Activated CD4-positive, alpha-beta T cell treated with anti-CD3 and anti-CD28 coated beads for 36 hours (primary cell): ENCODE results near the gene MAML3. TPM values are rescaled to one million over a fixed set of nuclear protein-coding genes. Genes with fewer than 3 reads are reported as not detected.
"Not testable (repeated sequence)": the region's sequence is repeated elsewhere in the genome, so short reads cannot be mapped to it uniquely, and the experiment has no call there.

Experiments used
- ATAC-seq: fragments of 200-7000 bp; cut with Tn5 transposase; one replicate; pipeline ENCODE4 v1.10.0; 2021; ENCODE audit warnings: mild to moderate bottlenecking, moderate library complexity
- CTCF ChIA-PET: fragments of 350-600 bp; sonication (Branson Sonifier 250); formaldehyde crosslinking; loops from one replicate; lab custom pipeline; 2021; ENCODE audit warnings: antibody characterized with exemption; lab: Charles Lee
- POLR2A ChIA-PET: fragments of 350-600 bp; sonication (Branson Sonifier 250); formaldehyde crosslinking; loops from one replicate; lab custom pipeline; 2021; ENCODE audit warnings: antibody characterized with exemption, inconsistent platforms; lab: Charles Lee
- DNase-seq: peaks from one replicate; pipeline ENCODE4 v3.0.0-alpha.2; 2020
- H3K27ac Mint-ChIP-seq: one replicate; pipeline ENCODE4 v1.8.0; 2021; ENCODE audit warnings: mixed read lengths
- H3K27me3 Mint-ChIP-seq: one replicate; pipeline ENCODE4 v1.8.0; 2021; ENCODE audit warnings: mixed read lengths
- H3K36me3 Mint-ChIP-seq: one replicate; pipeline ENCODE4 v1.8.0; 2021; ENCODE audit warnings: low read depth, mixed read lengths
- H3K4me1 Mint-ChIP-seq: one replicate; pipeline ENCODE4 v1.8.0; 2021; ENCODE audit warnings: mixed read lengths
- H3K4me3 Mint-ChIP-seq: one replicate; pipeline ENCODE4 v1.8.0; 2021; ENCODE audit warnings: mild to moderate bottlenecking, moderate library complexity, mixed read lengths
- H3K9me3 Mint-ChIP-seq: one replicate; pipeline ENCODE4 v1.8.0; 2021; ENCODE audit warnings: low read depth, mixed read lengths
- intact Hi-C, 2 experiments: fragments of 100-400 bp; cut with DNase I in 1 of 2; cut with micrococcal nuclease in 1 of 2; formaldehyde crosslinking; loops; one replicate each; pipeline versions ENCODE4 v1.14.2 to v1.15.1; 2022 to 2024; cut with DNase I, micrococcal nuclease
- total RNA-seq, 2 experiments: library from RNA; stranded (reverse); gene quantifications; one replicate each; pipeline ENCODE4 v1.2.3, GENCODE V29; 2021

The MAML3 gene
- total RNA-seq, 2 experiments from 2014 or later = 1.6 to 1.9 TPM

DNA sequence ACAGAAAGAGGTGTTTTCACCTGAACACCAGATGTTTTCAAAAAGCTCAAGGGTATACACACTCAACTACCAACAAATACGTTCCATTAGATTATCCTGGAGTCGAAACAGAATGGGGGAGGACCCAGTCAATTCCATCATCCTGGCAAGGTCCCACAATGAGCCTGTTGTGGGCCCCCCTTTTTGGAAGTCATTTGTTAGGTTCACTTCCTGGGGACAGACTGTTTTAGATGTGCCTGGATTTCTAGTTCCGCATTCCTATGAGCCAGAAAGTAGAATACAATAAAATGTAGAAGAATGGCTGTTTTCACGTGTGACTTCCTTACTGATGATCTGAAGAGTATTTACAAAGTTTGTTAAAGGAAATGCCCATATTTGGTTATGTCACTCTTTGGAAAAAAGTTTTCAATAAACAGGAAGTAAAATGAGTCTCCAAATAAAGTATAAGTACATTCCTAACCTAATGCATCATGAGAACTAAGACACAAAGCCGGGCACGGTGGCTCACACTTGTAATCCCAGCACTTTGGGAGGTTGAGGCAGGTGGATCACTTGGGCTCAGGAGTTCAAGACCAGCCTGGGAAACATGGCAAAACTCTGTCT, 192.5 kb downstream of the MAML3 start:
- no peak for DNase-seq
- Mint-ChIP-seq H3K36me3 (no peaks in the 10 kb centered on the region), H3K4me1 (no peaks in the 10 kb centered on the region), H3K9me3 (no peaks in the 10 kb centered on the region), H3K4me3 (no peak overlapping the region), H3K27ac (no peak overlapping the region), H3K27me3 (peaks cover 1% of the 10 kb centered on the region)
- CTCF ChIA-PET = no interaction called here
- POLR2A ChIA-PET = no interaction called here
- intact Hi-C loops = no loop called here
- no peak for ATAC-seq

DNA sequence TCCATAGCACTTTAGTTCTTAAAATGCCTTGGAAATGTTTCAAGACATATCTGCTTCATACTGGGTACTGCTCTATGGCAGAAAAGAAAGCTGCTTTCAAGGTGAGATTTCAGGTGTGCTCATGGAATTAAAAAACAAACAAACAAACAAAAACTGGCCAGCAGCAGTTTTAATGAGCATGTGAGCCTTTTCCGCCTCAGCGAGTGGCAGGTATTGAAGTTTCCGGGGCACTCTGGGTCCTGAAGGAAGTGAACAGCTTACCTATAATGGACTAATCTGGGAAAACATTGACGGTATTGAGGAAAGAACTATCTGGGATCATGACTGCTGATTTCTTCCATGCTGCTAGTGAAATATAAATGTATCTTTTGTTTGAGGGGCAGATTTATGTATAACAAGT, 194.6 kb downstream of the MAML3 start:
- Mint-ChIP-seq H3K4me3 (no peak overlapping the region), H3K27me3 (peaks cover 2% of the 10 kb centered on the region), H3K9me3 (no peaks in the 10 kb centered on the region), H3K36me3 (no peaks in the 10 kb centered on the region), H3K4me1 (no peaks in the 10 kb centered on the region), H3K27ac (no peak overlapping the region)
- ChIA-PET POLR2A (no interaction called here), CTCF (interaction anchor here (1.0 to 1.4 kb wide), 2 partner anchors 11 to 17 kb away, joined by 3 to 4 read pairs; no protein-coding TSS in a partner anchor)
- DNase-seq (no peak), ATAC-seq (no peak)
- intact Hi-C loops = no loop called here

DNA sequence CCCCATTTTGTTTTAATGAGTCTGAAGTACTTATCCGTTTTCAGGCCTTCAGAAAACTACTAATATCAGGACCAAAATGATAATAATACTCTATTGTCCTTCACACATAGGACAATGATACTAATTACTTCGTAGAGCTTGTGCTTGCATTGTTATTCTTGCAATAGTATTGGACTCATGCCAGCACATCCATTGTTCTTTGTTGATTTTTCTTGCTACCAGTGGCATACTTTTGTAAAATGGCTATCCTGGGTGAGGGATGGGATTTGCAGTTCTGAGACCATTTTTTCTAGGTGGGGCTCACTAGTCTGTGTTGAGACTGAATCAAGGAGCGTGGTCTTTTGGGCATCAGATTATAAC, 195.3 kb downstream of the MAML3 start:
- Mint-ChIP-seq H3K27me3 (peaks cover 3% of the 10 kb centered on the region), H3K36me3 (no peaks in the 10 kb centered on the region), H3K4me1 (no peaks in the 10 kb centered on the region), H3K4me3 (no peak overlapping the region), H3K27ac (no peak overlapping the region), H3K9me3 (no peaks in the 10 kb centered on the region)
- POLR2A ChIA-PET = no interaction called here
- no peak for DNase-seq
- CTCF ChIA-PET = interaction anchor here (1.4 kb wide), 1 partner anchor 18 kb away, joined by 3 read pairs; no protein-coding TSS in a partner anchor
- no peak for ATAC-seq
- intact Hi-C loops = no loop called here

DNA sequence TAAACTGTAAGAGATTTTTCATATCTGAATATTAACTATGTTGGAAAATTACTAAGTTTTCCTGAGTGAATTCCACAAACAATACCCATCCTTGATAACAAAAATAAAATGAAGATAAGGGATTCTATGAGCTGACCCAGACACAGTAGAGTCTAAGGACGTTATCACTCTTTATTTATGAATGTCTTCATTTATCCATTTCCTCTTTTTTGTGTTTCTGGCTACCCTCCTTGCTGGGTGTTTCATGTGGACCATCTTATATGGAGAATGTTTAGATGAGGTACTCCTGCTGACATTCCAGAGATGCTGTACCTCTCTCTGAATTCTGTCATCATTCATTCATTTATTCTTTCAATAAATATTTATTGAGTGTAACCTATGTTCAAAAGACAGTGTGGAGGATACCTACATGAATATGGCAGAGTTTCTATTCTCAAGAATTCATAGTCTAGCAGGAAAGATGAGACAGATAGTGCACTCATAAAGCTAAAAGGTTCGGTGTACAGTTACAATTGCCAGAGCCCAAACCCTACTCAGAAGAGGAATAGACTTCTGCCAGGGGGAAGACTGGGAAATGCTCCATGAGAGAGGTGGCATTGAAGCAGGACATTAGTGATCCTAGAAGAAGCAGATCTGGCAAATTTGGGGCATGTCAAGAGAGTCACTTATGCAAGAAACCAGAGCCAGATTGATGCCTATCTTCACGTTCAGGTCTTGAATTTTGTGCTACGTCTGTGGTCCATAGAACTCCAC, 195.8 kb downstream of the MAML3 start:
- intact Hi-C loops = no loop called here
- no peak overlapping the region for H3K27ac Mint-ChIP-seq
- POLR2A ChIA-PET = no interaction called here
- no peaks in the 10 kb centered on the region for H3K4me1 Mint-ChIP-seq
- H3K4me3 Mint-ChIP-seq = no peak overlapping the region
- H3K9me3 Mint-ChIP-seq = no peaks in the 10 kb centered on the region
- no peaks in the 10 kb centered on the region for H3K36me3 Mint-ChIP-seq
- no peak for ATAC-seq
- peaks cover 3% of the 10 kb centered on the region for H3K27me3 Mint-ChIP-seq
- no peak for DNase-seq
- CTCF ChIA-PET = interaction anchor here (1.4 kb wide), 1 partner anchor 18 kb away, joined by 3 read pairs; no protein-coding TSS in a partner anchor

DNA sequence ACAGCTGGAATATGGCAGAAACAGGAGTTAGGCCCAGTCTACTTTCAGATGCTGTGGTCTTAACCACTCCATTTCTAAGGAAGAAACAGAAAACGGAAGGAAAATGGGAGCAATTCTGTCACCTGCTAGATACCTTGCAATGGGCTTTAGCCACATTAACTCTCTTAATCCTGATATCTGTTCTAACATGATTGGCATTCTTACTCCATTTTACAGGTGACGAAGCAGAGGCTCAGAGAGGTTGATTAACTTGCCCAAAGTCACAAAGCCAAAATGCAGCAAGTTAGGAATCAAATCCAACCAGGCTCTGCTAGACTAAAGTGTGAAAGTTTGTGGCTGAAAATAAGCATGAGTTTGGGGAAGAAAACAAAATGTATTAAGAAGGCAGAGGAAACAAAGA, 196.9 kb downstream of the MAML3 start:
- ChIA-PET POLR2A (no interaction called here), CTCF (no interaction called here)
- Mint-ChIP-seq H3K9me3 (no peaks in the 10 kb centered on the region), H3K4me3 (no peak overlapping the region), H3K27me3 (peaks cover 3% of the 10 kb centered on the region), H3K36me3 (no peaks in the 10 kb centered on the region), H3K4me1 (no peaks in the 10 kb centered on the region), H3K27ac (no peak overlapping the region)
- intact Hi-C loops = no loop called here
- DNase-seq = no peak
- ATAC-seq = no peak

DNA sequence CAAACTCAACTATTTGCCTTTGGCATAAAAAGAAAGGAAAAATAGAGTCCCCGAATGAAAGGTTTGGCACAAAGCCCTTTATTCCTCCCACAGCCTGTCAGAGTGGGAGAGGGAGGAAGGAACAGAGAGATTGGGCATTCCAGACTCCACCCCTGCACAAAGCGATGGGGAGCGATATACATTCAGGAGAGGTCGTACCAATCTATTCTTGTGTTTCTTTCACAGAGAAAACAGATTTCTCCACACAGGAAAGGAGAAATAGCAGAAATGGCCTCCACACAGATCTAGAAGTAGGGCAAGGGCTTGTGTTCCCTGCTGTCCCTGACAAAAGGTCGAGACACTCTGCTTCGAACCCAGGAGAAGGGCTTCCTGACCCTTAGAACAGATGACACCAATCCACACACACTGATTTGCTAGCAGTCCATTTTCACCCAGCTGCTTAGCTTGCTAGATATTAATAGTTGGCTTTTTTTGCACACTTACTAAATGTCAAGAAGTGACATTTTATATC, 197.4 kb downstream of the MAML3 start:
- Mint-ChIP-seq H3K36me3 (no peaks in the 10 kb centered on the region), H3K27me3 (peaks cover 3% of the 10 kb centered on the region), H3K27ac (no peak overlapping the region), H3K9me3 (no peaks in the 10 kb centered on the region), H3K4me1 (peaks cover 2% of the 10 kb centered on the region), H3K4me3 (no peak overlapping the region)
- CTCF ChIA-PET = no interaction called here
- intact Hi-C loops = no loop called here
- DNase-seq (no peak), ATAC-seq (no peak)
- POLR2A ChIA-PET = no interaction called here

DNA sequence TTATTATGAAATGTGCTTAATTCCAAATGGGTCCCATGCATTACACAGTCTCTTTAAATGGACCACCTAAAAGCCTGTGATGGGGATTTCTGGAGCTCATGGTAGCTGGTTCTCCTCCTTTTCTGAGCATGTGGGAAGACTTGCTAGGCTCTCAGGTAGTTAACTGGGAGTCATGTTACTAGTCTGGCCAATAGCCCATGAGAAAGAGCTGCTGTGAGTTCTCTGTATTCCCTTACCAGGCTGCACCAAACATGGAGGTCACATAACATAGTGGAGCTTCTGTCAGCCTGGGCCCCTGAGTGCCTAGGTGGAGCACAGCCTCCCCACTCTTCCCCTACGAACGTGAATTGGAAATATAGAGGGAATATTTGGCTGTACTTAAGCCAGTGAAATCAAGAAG, 198.4 kb downstream of the MAML3 start:
- intact Hi-C loops = no loop called here
- no peak for DNase-seq
- H3K4me3 Mint-ChIP-seq = no peak overlapping the region
- POLR2A ChIA-PET = no interaction called here
- CTCF ChIA-PET = no interaction called here
- no peak for ATAC-seq
- peaks cover 12% of the 10 kb centered on the region for H3K4me1 Mint-ChIP-seq
- H3K9me3 Mint-ChIP-seq = no peaks in the 10 kb centered on the region
- peaks cover 2% of the 10 kb centered on the region for H3K27me3 Mint-ChIP-seq
- no peaks in the 10 kb centered on the region for H3K36me3 Mint-ChIP-seq
- H3K27ac Mint-ChIP-seq = no peak overlapping the region

DNA sequence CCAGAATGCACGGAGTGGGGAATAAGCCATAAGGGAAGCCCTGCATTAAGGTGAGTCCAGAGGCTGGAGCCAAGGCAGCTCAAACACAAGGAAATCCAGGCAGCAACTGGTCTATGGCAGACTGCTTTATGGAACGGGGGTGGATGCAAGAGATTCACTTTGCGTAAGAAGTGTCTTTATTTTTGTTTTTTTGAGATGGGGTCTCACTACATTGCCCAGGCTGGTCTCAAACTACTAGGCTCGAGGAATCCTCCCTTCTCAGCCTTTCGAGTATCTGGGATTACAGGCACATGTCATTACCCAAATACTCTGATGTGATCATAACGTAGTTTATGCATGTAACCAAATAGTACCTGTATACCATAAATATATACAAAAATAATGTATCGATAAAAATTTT, 199.5 kb downstream of the MAML3 start:
- CTCF ChIA-PET = no interaction called here
- Mint-ChIP-seq H3K4me3 (no peak overlapping the region), H3K9me3 (peaks cover 3% of the 10 kb centered on the region), H3K4me1 (peaks cover 17% of the 10 kb centered on the region), H3K27me3 (peaks cover 2% of the 10 kb centered on the region), H3K27ac (no peak overlapping the region), H3K36me3 (no peaks in the 10 kb centered on the region)
- POLR2A ChIA-PET = no interaction called here
- intact Hi-C loops = no loop called here
- DNase-seq (no peak), ATAC-seq (no peak)

DNA sequence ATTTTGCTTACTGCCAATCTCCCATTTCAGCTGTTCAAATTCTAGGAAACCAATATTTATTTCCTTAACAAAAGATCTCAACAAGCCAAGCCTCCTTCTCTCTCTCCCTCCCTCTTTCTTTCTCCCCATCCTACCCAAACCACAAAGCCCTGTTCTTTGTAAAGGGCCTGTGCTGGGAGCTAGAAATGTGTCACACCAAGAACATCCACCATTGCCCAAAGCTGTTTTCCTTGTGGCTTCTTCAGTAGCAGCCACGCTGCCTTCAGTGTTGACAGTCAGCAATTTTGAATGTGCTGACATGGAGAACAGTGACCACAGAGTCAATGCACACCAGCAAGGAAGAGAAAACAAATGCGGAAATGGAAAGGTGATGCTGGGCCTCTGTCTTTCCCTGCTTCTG, 203.0 kb downstream of the MAML3 start:
- ChIA-PET POLR2A (interaction anchor here (0.7 to 1.1 kb wide), 2 partner anchors 14 to 211 kb away, joined by 4 to 5 read pairs; no protein-coding TSS in a partner anchor), CTCF (interaction anchor here (0.9 kb wide), 1 partner anchor 215 kb away, joined by 4 read pairs; no protein-coding TSS in a partner anchor)
- peak; percentile 55 for DNase-seq
- Mint-ChIP-seq H3K27ac (peak overlapping the region; percentile 80), H3K4me3 (peak overlapping the region; percentile 2), H3K36me3 (no peaks in the 10 kb centered on the region), H3K27me3 (peaks cover 2% of the 10 kb centered on the region), H3K9me3 (peaks cover 3% of the 10 kb centered on the region), H3K4me1 (peaks cover 25% of the 10 kb centered on the region)
- ATAC-seq = peak; percentile 86
- intact Hi-C loops = loop anchor here (1.0 to 2.0 kb wide), 2 partner anchors 28 to 93 kb away; no protein-coding TSS in a partner anchor

DNA sequence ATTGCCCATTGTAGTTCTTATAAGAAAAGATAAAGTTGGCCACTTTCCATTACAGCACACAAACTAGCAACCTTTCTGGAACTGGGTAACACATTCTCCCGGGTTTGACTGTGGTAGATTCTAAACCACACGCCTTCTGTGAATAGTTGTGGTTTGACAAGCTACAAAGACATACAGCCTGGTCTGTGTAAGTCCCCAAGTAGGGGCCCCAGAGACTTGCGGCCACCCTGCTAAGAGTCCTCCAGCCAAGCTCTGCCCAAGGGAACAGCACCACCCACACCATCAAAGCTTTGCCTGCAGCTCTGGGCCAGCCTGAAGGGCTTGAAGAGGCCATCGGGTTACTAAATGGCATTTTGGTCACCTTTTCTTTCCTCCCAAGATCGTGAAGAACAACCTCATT, 203.4 kb downstream of the MAML3 start:
- CTCF ChIA-PET = interaction anchor here (0.9 kb wide), 1 partner anchor 214 kb away, joined by 4 read pairs; no protein-coding TSS in a partner anchor

DNA sequence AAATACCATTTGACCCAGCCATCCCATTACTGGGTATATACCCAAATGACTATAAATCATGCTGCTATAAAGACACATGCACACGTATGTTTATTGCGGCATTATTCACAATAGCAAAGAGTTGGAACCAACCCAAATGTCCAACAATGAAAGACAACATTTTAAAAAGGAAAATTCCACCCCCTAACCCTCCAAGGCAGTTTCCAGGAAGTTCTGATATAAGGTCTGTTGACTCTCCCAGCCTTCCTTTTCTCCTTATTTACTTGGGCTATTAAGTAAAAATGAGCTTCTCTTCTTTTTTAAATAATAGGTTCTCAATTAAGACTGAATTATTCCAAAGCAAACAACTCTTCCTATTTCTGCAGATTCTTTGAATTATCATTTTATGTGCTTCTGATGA, 209.1 kb downstream of the MAML3 start:
- H3K9me3 Mint-ChIP-seq, DNase-seq, ATAC-seq, H3K27me3 Mint-ChIP-seq, POLR2A ChIA-PET, H3K4me3 Mint-ChIP-seq, H3K36me3 Mint-ChIP-seq, H3K4me1 Mint-ChIP-seq, intact Hi-C loops, H3K27ac Mint-ChIP-seq: not testable (repeated sequence)
- CTCF ChIA-PET = interaction anchor here (0.5 kb wide), 2 partner anchors 67 to 459 kb away, joined by 3 to 8 read pairs; no protein-coding TSS in a partner anchor

More for the DNA sequence above, 203.4 kb downstream of the MAML3 start:
- peaks cover 3% of the 10 kb centered on the region for H3K9me3 Mint-ChIP-seq
- H3K4me1 Mint-ChIP-seq = peaks cover 25% of the 10 kb centered on the region
- POLR2A ChIA-PET = interaction anchor here (1.1 kb wide), 1 partner anchor 212 kb away, joined by 4 read pairs; no protein-coding TSS in a partner anchor
- peak overlapping the region; percentile 2 for H3K4me3 Mint-ChIP-seq
- peak; percentile 69 for DNase-seq
- peak; percentile 83 for ATAC-seq
- peaks cover 2% of the 10 kb centered on the region for H3K27me3 Mint-ChIP-seq
- peak overlapping the region; percentile 80 for H3K27ac Mint-ChIP-seq
- no peaks in the 10 kb centered on the region for H3K36me3 Mint-ChIP-seq
- intact Hi-C loops = loop anchor here in 1 of 2 experiments (1.0 to 2.0 kb wide), 2 partner anchors 28 to 91 kb away; no protein-coding TSS in a partner anchor
